ENCODE data around the gene LTA4H. TPM values are rescaled to one million over a fixed set of nuclear protein-coding genes. Genes with fewer than 3 reads are reported as not detected.

The LTA4H gene
- total and polyA plus RNA-seq, 2 of the 4 experiments (the other 2 are of a cell fraction): 41.0 to 43.3 TPM

DNA sequence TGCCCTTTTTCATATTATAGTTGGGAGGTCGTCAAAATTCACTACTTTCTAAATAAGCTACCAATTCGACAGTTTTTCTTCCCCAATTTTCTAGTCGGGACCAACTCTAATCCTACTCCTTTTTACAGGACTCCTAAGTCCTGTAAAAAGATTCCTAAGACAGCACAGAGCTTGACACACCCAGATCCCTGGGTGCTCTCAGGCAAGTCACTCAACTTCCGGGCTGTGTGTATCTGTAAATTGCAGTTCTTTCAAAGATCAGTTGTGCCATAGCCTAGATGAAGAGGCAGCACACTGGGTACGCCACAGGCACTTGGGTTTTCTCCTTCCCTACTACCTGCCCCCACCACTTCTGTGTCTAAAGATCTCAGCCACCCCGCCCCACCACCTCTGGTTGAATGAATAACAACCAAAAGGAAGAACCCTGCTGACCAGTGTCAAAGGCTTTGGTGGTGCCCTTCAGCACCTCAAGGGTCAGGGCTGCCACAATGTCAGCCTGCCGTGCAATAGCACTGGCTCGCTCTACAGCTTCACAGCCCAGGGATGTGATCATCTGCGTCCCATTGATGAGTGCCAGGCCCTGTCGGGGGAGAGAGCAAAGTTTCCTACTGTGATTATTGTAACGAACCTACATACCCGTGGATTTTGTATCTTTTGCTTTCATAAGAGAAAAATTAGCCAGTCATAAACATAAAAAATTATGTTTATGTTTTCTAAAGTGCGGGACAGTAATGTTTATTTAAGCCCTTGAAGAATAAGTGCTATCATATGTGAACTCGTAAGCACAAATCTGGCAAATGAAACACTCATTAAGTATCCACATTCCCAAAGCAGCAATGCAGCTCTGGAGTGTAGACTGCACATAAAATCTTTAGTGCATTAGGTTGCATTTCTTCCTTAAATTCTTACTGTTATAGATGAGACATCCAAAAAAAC, 48.5 kb downstream of the LTA4H start:
- H3K27me3 ChIP-seq (ENCODE audit: control insufficient read depth, insufficient read depth, low read length): peaks cover 16% of the 10 kb centered on the region
- POLR2A ChIA-PET (ENCODE audit: unreplicated experiment): no interaction called here
- H2AK5ac ChIP-seq (ENCODE audit: low read depth, low read length): no peak overlapping the region
- H2BK20ac ChIP-seq (ENCODE audit: low read depth, low read length): no peak overlapping the region
- H3K36me3 ChIP-seq (ENCODE audit: control insufficient read depth, insufficient read depth, low read length): no peaks in the 10 kb centered on the region
- no peak overlapping the region for H3K56ac ChIP-seq (ENCODE audit: extremely low read depth, insufficient read depth, low read length)
- DNase-seq (no peak), ATAC-seq (ENCODE audit: low read depth) (peak; percentile 62)
- H3K9me3 ChIP-seq (ENCODE audit: control insufficient read depth, insufficient read depth, low read length): no peaks in the 10 kb centered on the region
- no peaks in the 10 kb centered on the region for H3K9me1 ChIP-seq (ENCODE audit: insufficient read depth, low read length)
- H3K79me1 ChIP-seq (ENCODE audit: low read depth in 1 of 2, low read length in 2 of 2): no peaks in the 10 kb centered on the region
- intact Hi-C loops (cut with micrococcal nuclease): no loop called here
- WGBS, 2 experiments (ENCODE audit: extremely low coverage in 2 of 2, insufficient read length in 1 of 2): 20% methylated on average over 1 of the region's 14 CpGs; no CpG with 5 or more reads in 1 of the 2 experiments
- no peak overlapping the region for H4K91ac ChIP-seq (ENCODE audit: insufficient read depth, low read depth, low read length)
- CTCF ChIA-PET: no interaction called here
- H4K5ac ChIP-seq (ENCODE audit: low read depth, low read length): no peak overlapping the region
- in situ Hi-C loops (cut with MboI; ENCODE audit: low sequenced_read_pairs): no loop called here
- H3K18ac ChIP-seq (ENCODE audit: low read depth, low read length): no peak overlapping the region
- H3K4ac ChIP-seq (ENCODE audit: low read depth, low read length): no peak overlapping the region
- H3K23ac ChIP-seq (ENCODE audit: low read depth, low read length): no peak overlapping the region
- no peak overlapping the region for H3K14ac ChIP-seq (replicated peaks; ENCODE audit: low read depth, low read length)
- H3K9ac ChIP-seq (ENCODE audit: low read depth, low read length): no peak overlapping the region
- no peak overlapping the region for H2AFZ ChIP-seq (replicated peaks; ENCODE audit: low read length, poor library complexity)
- no peak overlapping the region for H2AK9ac ChIP-seq (replicated peaks; ENCODE audit: low read depth, low read length, poor library complexity)
- no peaks in the 10 kb centered on the region for H4K20me1 ChIP-seq (ENCODE audit: insufficient read depth, low read length)
- H2BK120ac ChIP-seq (ENCODE audit: low read depth, low read length): no peak overlapping the region
- H3K4me1 ChIP-seq (ENCODE audit: control insufficient read depth, insufficient read depth, low read length): peaks cover 2% of the 10 kb centered on the region; the same call in 1 of the 2 replicates
- dilution Hi-C loops (cut with HindIII; ENCODE audit: low sequenced_read_pairs, unreplicated experiment): no loop called here
- BruUV-seq (replicated peaks): no TSS peak
- no peak overlapping the region for H2BK15ac ChIP-seq (ENCODE audit: low read depth, low read length)
- no peak overlapping the region for H4K8ac ChIP-seq (ENCODE audit: low read depth in 2 of 2, low read length in 2 of 2)
- no peak overlapping the region for H2BK5ac ChIP-seq (ENCODE audit: low read depth, low read length, poor library complexity, severe bottlenecking)
- no peak overlapping the region for H3K4me3 ChIP-seq (ENCODE audit: insufficient read depth, low read depth, low read length)
- no peak overlapping the region for H3K4me2 ChIP-seq (ENCODE audit: low read depth, low read length)
- no peak overlapping the region for H3K27ac ChIP-seq (ENCODE audit: insufficient read depth, low read length)
- TF ChIP-seq CEBPB (IDR thresholded peaks at IDR 0.05; ENCODE audit: low read depth, low read length) (no peak), MAFK (IDR thresholded peaks at IDR 0.05; ENCODE audit: low read depth, low read length) (no peak), POLR2A (IDR thresholded peaks at IDR 0.05; ENCODE audit: low read depth, low read length) (no peak), CHD1 (IDR thresholded peaks at IDR 0.05; ENCODE audit: low read depth, low read length) (no peak), NFE2L2 (IDR thresholded peaks at IDR 0.05; ENCODE audit: low read depth, low read length) (no peak), BHLHE40 (IDR thresholded peaks at IDR 0.05; ENCODE audit: low read depth, low read length) (no peak), RAD21 (IDR thresholded peaks at IDR 0.05; ENCODE audit: low read length) (no peak), SMC3 (IDR thresholded peaks at IDR 0.05; ENCODE audit: low read depth, low read length) (no peak), MXI1 (IDR thresholded peaks at IDR 0.05; ENCODE audit: borderline replicate concordance, low read depth, low read length) (no peak), MAZ (IDR thresholded peaks at IDR 0.05; ENCODE audit: borderline replicate concordance, low read depth, low read length) (no peak), FOS (IDR thresholded peaks at IDR 0.05; ENCODE audit: low read depth, low read length) (no peak), RCOR1 (IDR thresholded peaks at IDR 0.05; ENCODE audit: insufficient replicate concordance, low read length) (no peak), RFX5 (IDR thresholded peaks at IDR 0.05; ENCODE audit: low read depth, low read length) (no peak)
- TF ChIP-seq, protein P1, sequence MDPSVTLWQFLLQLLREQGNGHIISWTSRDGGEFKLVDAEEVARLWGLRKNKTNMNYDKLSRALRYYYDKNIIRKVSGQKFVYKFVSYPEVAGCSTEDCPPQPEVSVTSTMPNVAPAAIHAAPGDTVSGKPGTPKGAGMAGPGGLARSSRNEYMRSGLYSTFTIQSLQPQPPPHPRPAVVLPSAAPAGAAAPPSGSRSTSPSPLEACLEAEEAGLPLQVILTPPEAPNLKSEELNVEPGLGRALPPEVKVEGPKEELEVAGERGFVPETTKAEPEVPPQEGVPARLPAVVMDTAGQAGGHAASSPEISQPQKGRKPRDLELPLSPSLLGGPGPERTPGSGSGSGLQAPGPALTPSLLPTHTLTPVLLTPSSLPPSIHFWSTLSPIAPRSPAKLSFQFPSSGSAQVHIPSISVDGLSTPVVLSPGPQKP (IDR thresholded peaks at IDR 0.05; ENCODE audit: borderline replicate concordance, low read depth, low read length): no peak
- TF ChIP-seq, protein P2, sequence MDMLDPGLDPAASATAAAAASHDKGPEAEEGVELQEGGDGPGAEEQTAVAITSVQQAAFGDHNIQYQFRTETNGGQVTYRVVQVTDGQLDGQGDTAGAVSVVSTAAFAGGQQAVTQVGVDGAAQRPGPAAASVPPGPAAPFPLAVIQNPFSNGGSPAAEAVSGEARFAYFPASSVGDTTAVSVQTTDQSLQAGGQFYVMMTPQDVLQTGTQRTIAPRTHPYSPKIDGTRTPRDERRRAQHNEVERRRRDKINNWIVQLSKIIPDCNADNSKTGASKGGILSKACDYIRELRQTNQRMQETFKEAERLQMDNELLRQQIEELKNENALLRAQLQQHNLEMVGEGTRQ (IDR thresholded peaks at IDR 0.05; ENCODE audit: low read depth, low read length): no peak

All from IMR-90 (cell line).